Ishikawa (cell line): Measurements from ENCODE around the gene LIN28B.

Source experiments
- CEBPB ChIP-seq: IDR thresholded peaks from 2 replicates; pipeline ENCODE4 v1.6.1; 2012
- CREB1 ChIP-seq: IDR thresholded peaks from 2 replicates; pipeline ENCODE4 v1.6.1; 2012; ENCODE audit warnings: low read depth
- EGR1 ChIP-seq: IDR thresholded peaks from 2 replicates; pipeline ENCODE4 v1.6.1; 2012
- EP300 ChIP-seq: IDR thresholded peaks from 2 replicates; pipeline ENCODE4 v1.6.1; 2012; ENCODE audit warnings: borderline replicate concordance
- FOXM1 ChIP-seq: IDR thresholded peaks from 2 replicates; pipeline ENCODE4 v1.6.1; 2012; ENCODE audit warnings: low read depth, borderline replicate concordance
- NFIC ChIP-seq: IDR thresholded peaks from 2 replicates; pipeline ENCODE4 v1.6.1; 2012
- RAD21 ChIP-seq: IDR thresholded peaks from 2 replicates; pipeline ENCODE4 v1.6.1; 2012; ENCODE audit warnings: low read depth
- TAF1 ChIP-seq: IDR thresholded peaks from 2 replicates; pipeline ENCODE4 v1.6.1; 2012; ENCODE audit warnings: low read depth, mild to moderate bottlenecking
- TCF12 ChIP-seq: IDR thresholded peaks from 2 replicates; pipeline ENCODE4 v1.6.1; 2012; ENCODE audit warnings: low read depth
- TEAD4 ChIP-seq: IDR thresholded peaks from 2 replicates; pipeline ENCODE4 v1.6.1; 2012
- YY1 ChIP-seq: IDR thresholded peaks from 2 replicates; pipeline ENCODE4 v1.6.1; 2012; ENCODE audit warnings: low read depth
- ZBTB7A ChIP-seq: IDR thresholded peaks from 2 replicates; pipeline ENCODE4 v1.6.1; 2012; ENCODE audit warnings: low read depth
- TF ChIP-seq, protein P1 (sequence below): IDR thresholded peaks from 2 replicates; pipeline ENCODE4 v1.6.1; 2012
- TF ChIP-seq, protein P2 (sequence below): IDR thresholded peaks from 2 replicates; pipeline ENCODE4 v1.6.1; 2012
- TF ChIP-seq, protein P3 (sequence below): IDR thresholded peaks from 2 replicates; pipeline ENCODE4 v1.6.1; 2012; ENCODE audit warnings: low read depth, mild to moderate bottlenecking

The LIN28B gene

DNA sequence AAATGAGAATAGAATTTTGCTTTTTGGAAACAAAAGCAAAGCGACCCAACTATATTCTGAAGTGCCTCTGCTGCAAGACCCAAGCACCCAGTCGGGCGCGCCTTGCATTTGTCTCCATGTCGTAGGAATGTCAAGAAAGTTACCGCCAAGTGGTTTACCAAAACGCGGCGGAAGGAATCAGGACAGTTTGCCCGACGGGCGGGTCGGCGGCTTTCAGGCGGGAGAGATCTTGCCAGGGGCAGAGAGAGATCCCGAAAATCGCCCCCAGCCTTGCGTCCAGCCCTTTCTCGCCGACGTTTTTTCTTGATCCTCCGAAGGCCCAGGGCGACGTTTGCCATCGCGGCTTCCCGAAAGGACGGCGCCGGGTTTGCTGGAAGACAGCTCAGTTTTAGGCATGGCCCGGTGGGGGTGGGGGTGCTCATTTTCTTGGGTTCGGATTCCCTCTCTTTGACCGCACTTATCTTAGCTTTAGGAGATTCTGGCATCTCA, 4.0 kb upstream of the LIN28B start:
- TF ChIP-seq TCF12: no peak
- TF ChIP-seq EP300: no peak
- TF ChIP-seq CREB1: no peak
- no peak for TF ChIP-seq ZBTB7A
- no peak for TF ChIP-seq RAD21
- TF ChIP-seq TAF1: no peak
- TF ChIP-seq NFIC: no peak
- TF ChIP-seq, protein P1, sequence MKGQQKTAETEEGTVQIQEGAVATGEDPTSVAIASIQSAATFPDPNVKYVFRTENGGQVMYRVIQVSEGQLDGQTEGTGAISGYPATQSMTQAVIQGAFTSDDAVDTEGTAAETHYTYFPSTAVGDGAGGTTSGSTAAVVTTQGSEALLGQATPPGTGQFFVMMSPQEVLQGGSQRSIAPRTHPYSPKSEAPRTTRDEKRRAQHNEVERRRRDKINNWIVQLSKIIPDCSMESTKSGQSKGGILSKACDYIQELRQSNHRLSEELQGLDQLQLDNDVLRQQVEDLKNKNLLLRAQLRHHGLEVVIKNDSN: no peak

DNA sequence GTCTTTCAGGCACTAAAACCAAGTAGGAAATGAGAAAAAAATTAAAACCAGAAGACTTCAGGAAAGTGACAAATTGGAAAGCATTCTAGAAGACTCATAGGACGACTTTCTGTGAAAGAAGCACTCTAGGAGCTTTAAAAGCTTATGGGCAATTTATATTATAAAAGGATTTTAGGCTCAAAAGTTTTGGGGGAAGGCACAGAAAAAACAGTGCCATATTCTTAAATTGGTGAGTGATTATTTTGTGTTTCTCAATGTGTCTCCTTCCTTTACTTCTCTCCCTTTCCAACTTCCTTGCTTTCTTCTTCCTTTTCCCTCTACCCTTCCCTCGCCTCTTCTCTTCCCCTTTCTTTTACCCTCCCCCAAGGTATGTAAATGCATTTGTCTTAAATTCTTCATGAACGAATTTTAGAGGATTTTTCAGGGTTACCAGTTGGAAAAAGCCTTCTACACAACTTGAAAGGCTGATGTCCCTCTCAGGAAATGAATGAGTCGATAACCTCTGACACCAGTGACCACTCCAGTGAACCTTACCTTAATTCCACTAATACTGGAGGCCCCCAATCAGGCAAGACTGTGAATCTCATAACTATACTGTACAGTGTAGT, 2.6 kb upstream of the LIN28B start:
- no peak for TF ChIP-seq CEBPB
- TF ChIP-seq YY1: no peak
- no peak for TF ChIP-seq TCF12
- no peak for TF ChIP-seq TAF1
- TF ChIP-seq, protein P1: no peak
- TF ChIP-seq EP300: no peak
- TF ChIP-seq CREB1: no peak

DNA sequence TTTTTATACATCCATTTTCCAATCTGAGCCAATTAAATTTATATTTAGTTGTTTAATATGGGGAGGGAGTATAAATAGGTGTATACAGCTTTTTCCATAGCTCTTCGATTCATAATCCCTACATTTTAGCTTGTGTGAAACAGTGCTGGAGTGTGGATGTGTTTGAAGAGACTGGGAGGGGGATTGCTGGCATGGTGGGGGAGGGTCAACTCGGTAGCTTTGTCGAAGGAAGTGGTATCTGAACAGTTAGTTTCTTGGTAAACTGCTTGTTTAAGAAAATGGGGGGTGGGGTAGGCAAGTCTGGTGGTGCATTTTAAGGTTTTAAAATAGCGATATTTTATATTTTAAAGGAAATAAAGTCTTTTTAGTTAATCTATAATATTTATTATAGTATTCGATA, 1.4 kb upstream of the LIN28B start:
- TF ChIP-seq TAF1: no peak
- TF ChIP-seq EP300: no peak
- no peak for TF ChIP-seq CEBPB
- no peak for TF ChIP-seq EGR1
- TF ChIP-seq, protein P1: no peak
- no peak for TF ChIP-seq CREB1
- no peak for TF ChIP-seq TEAD4
- no peak for TF ChIP-seq TCF12
- no peak for TF ChIP-seq FOXM1
- no peak for TF ChIP-seq RAD21
- TF ChIP-seq ZBTB7A: no peak
- TF ChIP-seq, protein P2, sequence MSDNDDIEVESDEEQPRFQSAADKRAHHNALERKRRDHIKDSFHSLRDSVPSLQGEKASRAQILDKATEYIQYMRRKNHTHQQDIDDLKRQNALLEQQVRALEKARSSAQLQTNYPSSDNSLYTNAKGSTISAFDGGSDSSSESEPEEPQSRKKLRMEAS: no peak
- TF ChIP-seq, protein P3, sequence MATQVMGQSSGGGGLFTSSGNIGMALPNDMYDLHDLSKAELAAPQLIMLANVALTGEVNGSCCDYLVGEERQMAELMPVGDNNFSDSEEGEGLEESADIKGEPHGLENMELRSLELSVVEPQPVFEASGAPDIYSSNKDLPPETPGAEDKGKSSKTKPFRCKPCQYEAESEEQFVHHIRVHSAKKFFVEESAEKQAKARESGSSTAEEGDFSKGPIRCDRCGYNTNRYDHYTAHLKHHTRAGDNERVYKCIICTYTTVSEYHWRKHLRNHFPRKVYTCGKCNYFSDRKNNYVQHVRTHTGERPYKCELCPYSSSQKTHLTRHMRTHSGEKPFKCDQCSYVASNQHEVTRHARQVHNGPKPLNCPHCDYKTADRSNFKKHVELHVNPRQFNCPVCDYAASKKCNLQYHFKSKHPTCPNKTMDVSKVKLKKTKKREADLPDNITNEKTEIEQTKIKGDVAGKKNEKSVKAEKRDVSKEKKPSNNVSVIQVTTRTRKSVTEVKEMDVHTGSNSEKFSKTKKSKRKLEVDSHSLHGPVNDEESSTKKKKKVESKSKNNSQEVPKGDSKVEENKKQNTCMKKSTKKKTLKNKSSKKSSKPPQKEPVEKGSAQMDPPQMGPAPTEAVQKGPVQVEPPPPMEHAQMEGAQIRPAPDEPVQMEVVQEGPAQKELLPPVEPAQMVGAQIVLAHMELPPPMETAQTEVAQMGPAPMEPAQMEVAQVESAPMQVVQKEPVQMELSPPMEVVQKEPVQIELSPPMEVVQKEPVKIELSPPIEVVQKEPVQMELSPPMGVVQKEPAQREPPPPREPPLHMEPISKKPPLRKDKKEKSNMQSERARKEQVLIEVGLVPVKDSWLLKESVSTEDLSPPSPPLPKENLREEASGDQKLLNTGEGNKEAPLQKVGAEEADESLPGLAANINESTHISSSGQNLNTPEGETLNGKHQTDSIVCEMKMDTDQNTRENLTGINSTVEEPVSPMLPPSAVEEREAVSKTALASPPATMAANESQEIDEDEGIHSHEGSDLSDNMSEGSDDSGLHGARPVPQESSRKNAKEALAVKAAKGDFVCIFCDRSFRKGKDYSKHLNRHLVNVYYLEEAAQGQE: no peak
- no peak for TF ChIP-seq YY1
- no peak for TF ChIP-seq NFIC

DNA sequence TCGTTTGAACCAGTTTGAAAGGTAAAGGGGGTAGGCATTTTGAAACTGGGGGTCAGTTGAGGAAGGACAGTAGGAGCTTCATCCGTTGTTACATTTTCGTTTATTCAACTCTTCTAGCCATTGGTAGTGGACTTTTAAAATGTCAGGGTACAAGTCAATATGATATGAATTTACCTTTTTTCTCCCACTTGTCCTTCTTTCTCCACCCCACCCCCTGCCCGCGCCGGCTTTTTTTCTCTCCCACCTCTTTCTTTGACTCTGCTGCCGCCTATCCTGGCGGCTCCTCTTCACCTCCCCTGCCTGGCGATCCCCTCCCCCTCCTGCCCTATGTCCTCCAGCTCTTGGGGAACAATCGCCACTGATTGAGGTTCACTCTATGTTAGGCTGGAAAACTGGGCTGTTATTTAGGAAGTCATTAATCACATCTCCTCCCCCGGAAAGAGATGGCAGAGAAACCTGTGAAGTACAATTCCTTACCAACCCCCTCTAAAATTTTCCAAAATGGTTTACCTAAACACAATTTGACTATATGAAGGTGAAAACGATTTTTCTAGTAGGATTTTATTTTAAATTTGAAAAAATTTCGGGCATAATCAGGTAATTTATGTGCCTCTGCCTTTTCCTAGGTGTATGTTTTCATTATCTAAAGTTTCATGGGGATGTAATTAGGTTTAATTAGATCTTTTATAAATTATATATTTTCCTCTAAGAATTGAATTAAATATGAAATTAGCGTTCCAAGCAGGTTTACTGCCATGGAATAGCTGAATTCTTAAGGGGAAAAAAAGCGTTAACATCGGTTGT, 778 bp upstream of the LIN28B start:
- TF ChIP-seq ZBTB7A (no peak), TEAD4 (no peak), TAF1 (no peak)

DNA sequence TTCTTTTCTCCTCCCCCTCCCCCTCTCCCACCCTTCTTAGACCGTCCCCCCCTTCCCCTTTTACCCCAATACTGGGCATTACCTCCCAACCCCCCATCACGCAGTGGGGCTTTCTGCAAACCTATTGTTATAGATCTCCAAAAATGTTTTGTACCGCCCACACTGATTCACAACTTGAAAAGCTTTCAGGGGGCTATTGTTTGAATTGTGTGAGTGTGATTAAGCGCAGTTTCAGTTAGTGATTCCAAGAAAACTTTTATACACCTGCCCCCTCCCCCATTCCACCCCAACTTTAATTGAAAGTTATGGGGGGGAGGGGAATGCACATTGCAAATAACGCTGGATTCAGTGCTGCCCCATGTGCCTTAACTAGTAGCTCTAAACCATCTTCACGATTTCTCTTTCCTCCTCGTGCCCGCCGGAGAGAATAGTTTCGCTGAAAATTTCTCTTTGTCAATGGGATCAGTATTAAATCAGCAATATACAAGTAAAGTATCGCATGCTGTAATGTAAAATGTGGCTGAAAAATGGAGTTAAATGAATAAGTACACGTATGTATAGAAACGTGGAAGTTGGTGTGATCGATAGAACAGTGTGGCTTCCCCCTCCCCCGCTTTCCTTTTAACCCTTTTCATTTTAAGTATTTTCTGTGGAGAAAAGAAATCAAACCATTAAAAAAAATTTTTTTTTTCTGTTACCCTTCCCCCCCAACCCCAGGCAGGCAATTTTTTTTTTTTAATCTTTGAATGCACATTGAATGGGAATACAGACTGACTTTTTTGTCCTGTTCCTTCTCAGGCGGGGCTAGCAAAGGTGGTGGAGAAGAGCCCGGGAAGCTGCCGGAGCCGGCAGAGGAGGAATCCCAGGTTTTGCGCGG, 632 bp downstream of the LIN28B start:
- TF ChIP-seq TCF12 (no peak), YY1 (no peak), TEAD4 (no peak), FOXM1 (no peak), EP300 (no peak), CEBPB (no peak), TAF1 (no peak), EGR1 (no peak), RAD21 (no peak), CREB1 (no peak), NFIC (no peak)
- TF ChIP-seq, protein P2: no peak
- TF ChIP-seq, protein P3: no peak
- TF ChIP-seq, protein P1: no peak
